ENCODE results near the gene ZCCHC14.
A peak's percentile ranks its signal among the peaks of the same experiment; 100 is the strongest.
"Not testable (repeated sequence)": the region's sequence is repeated elsewhere in the genome, so short reads cannot be mapped to it uniquely, and the experiment has no call there.

Gene ZCCHC14

GRCh38 chr16:87404764-87405625 lies 87.8 kb downstream of the ZCCHC14 start:
- DNase-seq = no peak

- no peak for DNase-seq
These were observed 97.5 kb downstream of the ZCCHC14 start for GRCh38 chr16:87395181-87395842.

- no peak for DNase-seq
These were observed 99.2 kb downstream of the ZCCHC14 start for GRCh38 chr16:87393680-87394055.

- DNase-seq = peak; percentile 35
These were observed 99.8 kb downstream of the ZCCHC14 start for GRCh38 chr16:87392821-87393679.

GRCh38 chr16:87391950-87392820 lies 100.6 kb downstream of the ZCCHC14 start, which contains the start of gene MAP1LC3B:
Gene MAP1LC3B (plus strand): TSS chr16:87392336. CDS start chr16:87392428, 92 bp downstream.
- DNase-seq = peak; percentile 98

- no peak for DNase-seq
These were observed 101.4 kb downstream of the ZCCHC14 start for GRCh38 chr16:87391324-87391949.

GRCh38 chr16:87390641-87391323 lies 102.0 kb downstream of the ZCCHC14 start:
- DNase-seq = no peak

- not testable (repeated sequence) for DNase-seq
These were observed 102.9 kb downstream of the ZCCHC14 start for GRCh38 chr16:87389914-87390313.

- DNase-seq = no peak
These were observed 103.6 kb downstream of the ZCCHC14 start for GRCh38 chr16:87389245-87389644.

- no peak for DNase-seq
These were observed 104.0 kb downstream of the ZCCHC14 start for GRCh38 chr16:87388818-87389134.

- DNase-seq = peak; percentile 96
These were observed 104.6 kb downstream of the ZCCHC14 start for GRCh38 chr16:87387942-87388817.

- DNase-seq = not testable (repeated sequence)
These were observed 108.0 kb downstream of the ZCCHC14 start for GRCh38 chr16:87384875-87385167.

- DNase-seq = no peak
These were observed 108.5 kb downstream of the ZCCHC14 start for GRCh38 chr16:87384162-87384874.

GRCh38 chr16:87383505-87384161 lies 109.2 kb downstream of the ZCCHC14 start, which contains the start of gene FBXO31:
Gene FBXO31 (minus strand): TSS chr16:87383776. CDS start chr16:87383744, 32 bp downstream.
- peak; percentile 89 for DNase-seq

GRCh38 chr16:87382023-87382785 lies 110.6 kb downstream of the ZCCHC14 start:
- DNase-seq = no peak

- no peak for DNase-seq
These were observed 111.9 kb downstream of the ZCCHC14 start for GRCh38 chr16:87380881-87381280.

GRCh38 chr16:87380403-87380802 lies 112.4 kb downstream of the ZCCHC14 start:
- no peak for DNase-seq

- not testable (repeated sequence) for DNase-seq
These were observed 113.5 kb downstream of the ZCCHC14 start for GRCh38 chr16:87379312-87379752.
